Epidermal melanocyte (primary cell): ENCODE measurements around the gene OS9.

Experiments
- DNase-seq: peaks from one replicate; pipeline ENCODE4 v3.0.0; 2011; ENCODE audit warnings: low spot score; ENCODE audit not compliant: insufficient read length

The OS9 gene

DNA sequence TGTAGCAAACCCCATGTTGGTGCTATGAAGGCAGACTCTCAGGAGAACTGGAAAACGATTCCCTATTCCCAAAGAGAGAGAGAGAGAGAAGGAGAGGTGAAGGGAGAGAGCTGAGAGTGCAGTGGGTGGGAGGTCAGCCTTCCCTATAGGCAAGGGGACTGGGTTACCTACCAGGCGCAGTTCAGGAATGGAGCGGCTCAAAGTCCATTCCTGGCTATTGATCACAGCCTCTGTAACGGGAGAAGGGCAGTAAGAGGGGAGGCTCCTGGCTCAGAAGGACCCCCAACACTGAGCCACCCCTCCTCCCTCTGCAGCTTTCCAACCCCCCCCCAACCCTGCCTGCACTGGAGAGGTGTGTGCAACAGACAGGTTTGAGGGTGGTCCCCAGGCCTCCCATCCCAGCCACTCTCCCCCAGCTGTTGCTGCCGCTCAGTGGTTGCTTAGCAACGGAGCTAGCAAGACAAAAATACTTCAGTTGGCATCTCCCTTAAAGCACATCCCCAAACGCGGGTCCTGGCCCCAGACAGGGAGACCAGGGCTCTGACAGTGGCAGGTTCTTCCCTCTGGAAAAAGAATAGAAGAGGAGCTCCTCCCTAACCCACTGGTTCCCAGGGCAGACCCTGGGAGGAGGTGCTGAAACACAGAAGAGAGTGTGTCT lies 41.4 kb downstream of the OS9 start:
- no peak for DNase-seq

DNA sequence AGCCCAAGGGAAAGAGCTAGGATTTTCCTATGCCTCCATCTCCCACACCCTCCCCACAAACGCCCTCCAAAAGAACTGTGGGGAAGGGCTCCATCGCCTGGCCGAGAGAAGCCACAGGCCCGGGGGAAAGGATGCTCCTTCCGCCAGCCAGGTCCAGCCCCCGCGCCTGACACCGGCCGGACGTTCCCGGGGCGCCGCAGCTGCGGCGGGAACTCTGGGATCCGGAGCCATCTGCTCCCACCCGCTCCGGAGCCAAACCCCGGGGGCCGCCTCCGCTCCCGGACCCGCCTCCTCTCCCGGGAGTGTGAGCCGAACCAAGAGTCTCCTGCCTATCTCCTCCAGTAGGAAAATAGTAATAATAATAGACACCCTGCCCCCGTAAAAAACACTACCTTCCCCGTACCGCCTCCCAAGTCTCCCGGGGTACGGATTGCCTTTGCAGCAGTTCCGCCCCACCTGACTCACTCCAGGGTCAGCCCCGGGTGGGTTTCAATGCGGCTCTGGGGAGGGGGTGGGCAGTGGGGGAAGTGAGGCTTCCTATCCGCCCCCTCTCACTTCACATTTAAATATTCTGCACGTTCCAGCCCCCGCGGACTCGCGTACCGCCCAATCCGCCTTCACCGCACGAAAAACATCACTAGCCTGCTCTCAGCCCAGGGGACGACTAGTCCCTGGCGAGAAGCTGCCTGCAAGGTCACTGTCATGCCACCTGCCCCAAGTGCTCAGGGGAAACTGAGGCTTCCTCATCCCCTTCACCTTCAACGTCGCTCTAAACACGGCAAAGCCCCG lies 42.2 kb downstream of the OS9 start:
- no peak for DNase-seq

DNA sequence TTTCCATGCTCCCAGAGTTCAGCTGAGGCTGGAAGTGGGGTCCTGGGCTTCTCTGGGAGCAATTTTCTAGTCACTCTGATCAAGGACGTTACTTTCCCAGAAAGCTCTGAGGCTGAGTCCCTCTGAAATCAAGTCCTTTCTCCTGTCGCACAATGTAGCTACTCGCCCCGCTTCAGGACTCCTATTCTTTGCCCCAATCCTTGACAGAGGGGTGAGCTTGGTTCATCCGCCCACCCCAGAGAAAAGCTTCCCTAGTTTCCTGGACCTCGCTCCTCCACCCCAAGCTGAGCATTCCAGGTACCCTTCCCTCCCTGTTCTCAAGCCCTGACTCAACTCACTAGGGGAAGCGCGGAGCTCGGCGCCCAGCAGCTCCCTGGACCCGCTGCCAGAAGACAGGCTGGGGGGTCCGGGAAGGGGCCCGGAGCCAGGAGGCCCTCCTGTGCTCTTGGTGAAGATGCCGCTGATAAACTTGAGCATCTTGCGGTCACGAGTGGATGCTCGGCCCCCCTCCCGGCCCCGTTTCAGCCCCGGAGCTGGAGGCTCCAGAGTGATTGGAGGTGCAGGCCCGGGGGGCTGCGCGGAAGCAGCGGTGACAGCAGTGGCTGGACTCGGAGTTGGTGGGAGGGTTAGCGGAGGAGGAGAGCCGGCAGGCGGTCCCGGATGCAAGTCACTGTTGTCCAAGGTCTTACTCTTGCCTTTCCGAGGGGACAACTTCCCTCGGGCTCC lies 43.0 kb downstream of the OS9 start:
- no peak for DNase-seq

DNA sequence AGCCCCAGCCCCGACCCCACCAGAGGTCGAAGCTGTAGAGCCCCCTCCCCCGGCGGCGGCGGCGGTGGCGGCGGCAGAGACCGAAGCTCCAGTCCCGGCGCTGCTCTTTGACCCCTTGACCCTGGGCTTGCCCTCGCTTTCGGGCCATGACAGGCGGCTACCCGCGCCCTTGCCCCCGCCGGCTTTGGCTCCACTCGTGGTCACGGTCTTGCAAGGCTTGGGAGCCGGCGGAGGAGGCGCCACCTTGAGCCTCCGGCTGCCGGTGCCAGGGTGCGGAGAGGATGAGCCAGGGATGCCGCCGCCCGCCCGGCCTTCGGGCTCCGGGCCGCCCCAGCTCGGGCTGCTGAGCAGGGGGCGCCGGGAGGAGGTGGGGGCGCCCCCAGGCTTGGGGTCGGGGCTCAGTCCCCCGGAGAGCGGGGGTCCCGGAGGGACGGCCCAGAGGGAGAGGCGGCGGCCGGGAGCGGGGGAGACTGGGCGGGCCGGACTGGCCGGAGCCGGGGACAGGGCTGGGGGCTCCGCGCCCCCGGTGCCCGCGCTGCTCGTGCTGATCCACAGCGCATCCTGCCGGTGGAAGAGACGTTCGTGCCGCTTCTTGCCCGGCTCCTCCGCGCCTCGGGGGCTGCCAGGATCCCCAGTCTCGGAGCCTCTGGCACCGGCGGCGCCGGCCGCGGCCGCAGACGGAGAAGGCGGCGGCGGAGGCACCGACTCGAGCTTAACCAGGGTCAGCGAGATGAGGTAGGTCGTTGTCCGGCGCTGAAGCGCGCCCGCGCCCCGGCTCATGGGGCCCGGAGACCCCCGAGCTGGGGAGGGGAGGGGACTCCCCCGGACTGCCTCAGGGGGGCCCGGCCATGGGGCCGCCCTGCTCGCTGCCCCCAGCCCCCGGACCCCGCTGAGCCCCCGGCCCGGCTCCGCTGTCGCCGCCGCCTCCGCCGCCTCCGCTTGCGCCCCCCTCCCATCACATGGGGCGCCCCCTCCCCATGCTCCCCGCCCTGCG lies 43.8 kb downstream of the OS9 start:
- no peak for DNase-seq

DNA sequence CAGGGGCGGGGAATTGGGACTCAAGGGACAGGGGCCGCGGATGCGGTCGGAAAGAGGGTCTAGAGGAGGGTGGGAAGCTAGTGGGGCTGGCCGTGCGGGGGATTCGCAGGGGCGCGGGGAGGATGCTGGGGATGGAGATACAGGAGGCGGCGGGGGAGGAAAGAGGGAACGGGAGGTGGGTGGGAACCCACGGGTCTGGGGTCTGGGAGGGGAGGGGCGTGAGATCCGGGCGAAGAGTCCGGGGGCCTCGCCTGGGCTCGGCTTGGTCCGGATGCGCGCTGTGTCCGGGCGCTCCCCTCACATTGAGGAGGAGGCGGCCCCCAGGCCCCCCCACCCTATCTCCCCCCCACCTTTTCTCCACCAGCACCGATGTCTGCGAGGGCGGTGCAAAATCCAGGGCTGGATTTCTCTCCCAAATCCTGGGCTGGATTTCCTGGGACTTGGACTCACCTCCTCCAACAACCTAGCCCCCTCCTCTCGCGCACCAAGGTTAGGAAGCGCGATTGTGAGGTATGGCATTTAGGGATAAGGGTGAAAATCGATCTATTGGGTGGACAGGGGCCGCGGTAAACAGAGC lies 44.8 kb downstream of the OS9 start, which contains the start of gene AGAP2:
Gene AGAP2 (minus strand): TSS at position 82 of the 577 bp plus-strand sequence. CDS start 496 bp downstream, outside the sequence.
- DNase-seq = no peak

DNA sequence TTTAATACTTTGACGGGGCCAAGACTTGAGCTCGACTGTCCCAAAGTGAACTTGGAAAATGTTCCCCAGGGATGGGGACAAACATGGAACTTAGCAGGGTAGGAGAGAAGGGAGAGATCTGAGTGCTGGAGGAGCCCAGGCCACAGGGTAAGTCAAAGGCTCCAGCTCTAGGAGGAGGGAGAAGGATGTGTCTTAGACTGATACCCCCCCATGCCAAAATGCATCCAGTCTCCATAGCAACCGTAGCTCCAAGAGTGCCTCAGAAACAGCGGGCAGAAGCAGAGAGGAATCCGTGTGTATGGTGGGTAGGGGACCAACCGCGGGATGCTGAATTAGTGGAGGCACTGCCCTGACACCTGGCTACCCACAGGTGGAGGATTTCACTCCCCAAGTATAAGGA lies 45.5 kb downstream of the OS9 start:
- DNase-seq = no peak

DNA sequence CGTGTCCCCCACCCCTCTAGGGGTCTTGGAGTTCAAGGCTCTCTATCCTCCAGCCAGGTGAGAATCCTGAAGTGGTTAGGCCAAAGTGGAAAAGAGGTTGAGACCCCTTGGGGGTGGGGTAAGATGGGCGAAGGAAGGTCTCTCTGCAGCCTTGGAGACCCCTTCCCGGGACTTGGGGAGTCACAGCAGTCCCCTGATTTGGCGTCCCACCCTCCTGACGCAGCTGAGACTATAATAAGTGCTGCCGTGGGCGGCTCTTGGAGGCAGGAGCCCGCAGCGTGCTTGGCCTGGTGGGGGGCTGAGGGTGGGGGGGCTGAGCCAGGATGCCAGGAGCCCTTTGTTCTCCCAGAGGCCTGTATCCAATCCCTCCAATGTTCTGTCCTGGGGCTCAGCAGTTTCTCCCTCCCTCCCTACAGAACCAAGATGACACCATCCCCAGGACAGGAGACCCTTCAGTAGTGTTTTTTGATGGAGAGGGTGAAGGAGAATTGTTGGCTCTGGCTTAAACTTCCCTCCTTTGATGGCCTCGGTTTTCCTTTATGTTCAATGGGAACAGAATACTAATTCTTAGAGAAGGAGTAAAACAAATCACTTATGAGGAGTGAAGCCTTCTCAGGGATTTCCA lies 46.1 kb downstream of the OS9 start:
- DNase-seq = no peak

DNA sequence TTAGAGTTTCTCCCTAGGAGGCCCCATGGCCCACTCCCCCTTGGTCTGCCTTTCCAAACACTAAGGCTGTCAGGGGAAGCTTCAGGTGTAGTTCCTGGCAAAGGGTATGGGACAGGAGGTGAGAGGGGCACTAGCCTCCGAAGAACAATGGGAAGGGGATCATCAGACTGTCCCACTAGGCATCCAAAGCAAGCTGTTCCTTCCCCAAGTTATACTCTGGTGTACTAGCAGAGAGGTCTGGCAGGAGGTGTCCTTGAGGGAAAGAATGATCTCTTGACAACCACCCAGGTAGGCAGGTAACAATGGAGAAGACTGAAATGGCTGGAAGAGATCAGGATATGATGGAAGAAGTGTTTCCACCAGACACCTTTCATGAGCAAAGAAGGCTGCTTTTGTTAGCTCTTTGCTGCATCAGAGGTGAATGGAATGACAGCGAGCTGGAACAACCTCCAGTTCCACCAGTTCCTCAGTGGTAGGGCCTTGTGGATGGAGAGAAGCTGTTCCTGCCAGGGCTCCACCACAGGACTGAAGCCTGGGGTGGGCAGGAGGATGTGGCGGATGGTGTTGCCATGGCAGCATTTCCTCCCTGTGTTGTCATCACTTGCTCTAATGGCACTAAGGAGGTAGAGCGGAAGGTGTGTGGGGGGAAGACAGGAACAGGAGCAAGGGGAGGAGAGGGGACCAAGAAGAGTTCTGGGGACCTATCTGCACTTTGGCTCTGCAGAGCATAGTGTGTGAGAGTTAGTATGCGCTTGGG lies 46.9 kb downstream of the OS9 start:
- no peak for DNase-seq

DNA sequence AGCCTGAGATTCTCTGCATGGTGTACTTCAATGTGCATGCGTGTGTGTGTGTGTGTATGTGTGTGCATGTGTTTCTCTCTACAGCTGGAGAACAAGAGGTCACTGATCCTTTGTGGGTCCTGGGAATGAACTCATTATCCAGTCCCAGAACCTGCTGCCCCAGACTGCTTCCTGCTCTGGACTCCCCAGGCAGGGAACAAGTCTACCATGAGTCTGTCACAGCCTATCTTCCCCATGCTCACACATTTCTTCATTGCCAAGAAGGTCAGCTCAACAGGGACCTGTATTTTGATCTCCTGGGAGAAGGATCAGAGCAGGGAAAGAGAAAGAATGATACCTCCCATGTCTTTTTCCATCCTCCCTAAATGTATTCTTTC lies 47.5 kb downstream of the OS9 start:
- DNase-seq = no peak

DNA sequence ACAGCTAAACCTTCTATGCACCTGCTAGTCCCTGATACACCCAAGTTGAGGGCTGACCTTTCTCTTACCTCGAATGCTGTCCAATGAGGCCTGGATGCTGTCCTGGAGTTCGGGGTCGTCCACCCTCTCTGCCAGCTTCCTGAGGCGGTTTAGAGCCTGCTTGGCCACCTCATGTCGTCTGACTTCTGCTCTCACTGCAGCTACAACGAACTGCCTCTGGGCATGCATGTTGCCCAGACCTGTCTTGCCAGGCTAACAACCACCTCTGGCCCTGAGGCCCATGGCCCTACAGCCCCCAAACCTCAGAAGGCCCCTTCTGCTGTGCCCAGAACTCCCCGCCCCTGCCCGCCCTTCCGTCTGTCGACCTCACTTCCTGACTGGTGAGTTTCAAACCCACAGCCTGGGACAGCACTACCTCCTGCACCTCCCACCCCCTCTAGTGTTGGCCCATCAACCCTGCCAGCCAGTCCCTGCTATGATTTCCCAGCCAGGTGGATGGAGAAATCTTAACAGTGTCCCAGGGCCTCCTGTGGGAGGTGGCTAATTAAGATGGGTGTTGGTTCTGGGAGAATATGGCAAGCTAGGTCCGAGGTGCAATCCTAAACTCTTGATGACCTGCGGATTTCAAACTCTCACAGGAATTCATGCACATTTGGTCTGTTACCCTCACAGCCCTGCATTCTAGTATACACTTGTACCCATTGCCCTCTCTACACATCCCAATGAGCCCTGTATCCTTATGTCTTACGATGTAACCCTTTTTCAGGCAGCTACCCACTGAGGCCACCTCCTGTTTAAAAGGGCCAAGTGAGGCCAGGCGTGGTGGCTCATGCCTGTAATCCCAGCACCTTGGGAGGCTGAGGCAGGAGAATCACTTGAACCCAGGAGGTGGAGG lies 48.2 kb downstream of the OS9 start:
- DNase-seq = no peak

DNA sequence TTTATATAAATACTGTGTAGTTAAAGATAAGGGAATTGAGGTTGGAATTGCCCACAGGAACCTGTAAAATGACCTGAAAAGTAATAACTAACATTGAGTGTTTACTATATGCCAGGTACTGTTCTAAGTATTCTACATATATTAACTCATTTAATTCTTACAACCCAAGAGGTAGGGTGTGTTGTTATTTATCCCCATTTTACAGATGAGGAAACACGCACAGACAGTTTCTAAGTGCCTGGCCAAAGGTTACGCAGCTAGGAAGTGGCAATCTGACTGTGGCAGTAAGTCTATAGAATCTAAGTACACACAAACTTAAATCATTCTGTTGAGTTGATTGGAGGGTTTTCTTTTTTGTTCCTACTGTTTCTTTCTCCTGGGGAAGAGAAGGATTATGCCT lies 49.8 kb downstream of the OS9 start:
- DNase-seq = no peak

DNA sequence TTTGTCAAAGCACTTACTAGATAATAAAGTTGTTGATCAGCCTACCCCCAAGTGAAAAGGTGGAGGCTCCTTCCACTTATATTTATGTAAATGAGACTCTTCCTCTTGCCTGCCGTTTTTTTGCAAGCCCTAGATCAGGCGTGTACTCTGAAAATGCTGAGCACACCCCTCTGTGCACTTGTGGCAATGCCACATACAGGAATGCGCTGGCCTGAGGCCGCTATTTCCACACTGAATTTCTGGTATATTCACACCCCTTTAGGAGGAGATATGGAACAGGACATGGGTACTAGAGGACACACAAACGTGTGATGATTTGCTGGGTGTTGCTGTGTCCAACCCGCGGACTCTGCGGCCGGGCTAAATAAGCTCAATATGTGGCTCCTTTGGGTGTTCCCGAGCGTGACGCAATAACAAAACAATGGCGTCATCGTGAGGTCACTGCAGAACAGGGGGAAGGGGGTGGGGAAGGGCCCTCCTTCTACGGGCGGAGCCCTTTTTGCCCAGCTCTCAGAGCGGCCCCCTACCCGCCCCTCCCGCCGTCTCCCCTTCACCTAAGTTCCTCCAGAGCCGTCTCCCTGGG lies 50.4 kb downstream of the OS9 start:
- DNase-seq = peak; percentile 84

DNA sequence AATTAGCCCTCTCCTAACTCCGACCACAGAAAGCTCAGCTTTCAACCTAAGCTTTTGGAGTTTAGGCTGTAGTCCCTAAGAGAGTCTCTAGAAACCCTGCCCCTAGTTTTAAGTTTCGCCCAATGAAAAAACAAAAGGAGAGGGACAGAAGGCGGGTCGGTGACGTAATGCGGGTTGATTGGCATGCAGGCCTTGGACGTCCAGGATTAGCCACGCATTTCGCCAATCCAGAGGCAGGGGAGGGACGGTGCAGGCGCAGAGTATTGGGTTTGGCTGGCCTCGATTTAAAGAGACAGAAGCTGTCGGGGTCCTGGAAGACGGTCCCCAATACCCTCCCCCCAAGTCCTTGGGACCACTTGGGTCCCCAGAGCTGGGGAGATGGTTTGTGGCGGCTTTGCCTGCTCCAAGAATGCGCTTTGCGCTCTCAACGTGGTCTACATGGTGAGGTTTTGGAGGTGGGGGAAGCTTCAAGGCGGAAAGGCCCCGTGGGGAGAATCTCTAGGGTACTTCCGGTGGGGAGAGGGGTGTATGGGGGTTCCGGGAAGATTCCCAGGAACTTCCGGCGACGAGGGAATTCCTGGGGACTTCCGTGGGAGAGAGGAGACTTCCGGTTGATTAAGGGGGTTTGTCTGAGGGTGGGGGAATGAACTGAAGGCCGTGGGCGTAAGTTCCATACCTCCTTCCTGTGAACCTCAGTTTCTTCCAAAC lies 51.0 kb downstream of the OS9 start, which contains the start of gene TSPAN31:
Gene TSPAN31 (plus strand): TSS at position 263 of the 708 bp plus-strand sequence. CDS start 116 bp downstream, at position 379.
- peak; percentile 91 for DNase-seq

DNA sequence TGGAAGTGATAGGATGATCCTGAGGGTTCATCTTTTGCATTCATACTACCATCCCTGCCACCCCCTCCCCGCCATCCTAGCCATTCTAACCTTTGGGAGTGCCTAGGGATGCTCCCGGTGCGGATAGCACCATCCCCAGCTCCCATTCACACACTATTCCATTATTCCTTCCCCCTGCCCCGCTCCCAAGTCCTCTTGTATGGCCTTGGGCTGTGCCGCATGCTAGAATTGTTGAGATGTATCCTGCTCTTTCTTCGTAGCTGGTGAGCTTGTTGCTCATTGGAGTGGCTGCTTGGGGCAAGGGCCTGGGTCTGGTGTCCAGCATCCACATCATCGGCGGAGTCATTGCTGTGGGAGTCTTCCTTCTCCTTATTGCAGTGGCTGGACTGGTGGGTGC lies 51.6 kb downstream of the OS9 start:
- no peak for DNase-seq

DNA sequence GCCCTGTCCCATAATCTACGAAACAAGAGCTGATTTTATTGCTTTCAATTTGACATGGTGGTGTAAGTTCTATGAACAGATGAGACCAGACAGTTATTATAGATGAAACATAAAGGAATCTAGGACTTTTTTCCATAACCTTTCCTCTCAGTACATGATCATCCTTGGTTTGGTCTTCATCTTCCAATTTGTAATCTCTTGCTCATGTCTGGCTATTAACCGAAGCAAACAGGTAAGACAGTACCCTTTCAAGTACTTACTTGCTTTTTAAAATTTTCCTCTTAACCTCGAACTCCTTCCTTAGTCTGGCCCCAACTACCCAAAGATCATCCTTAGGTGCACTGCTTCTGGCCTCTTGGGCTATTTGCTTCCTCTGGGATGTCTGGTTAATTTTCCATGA lies 52.1 kb downstream of the OS9 start:
- no peak for DNase-seq

DNA sequence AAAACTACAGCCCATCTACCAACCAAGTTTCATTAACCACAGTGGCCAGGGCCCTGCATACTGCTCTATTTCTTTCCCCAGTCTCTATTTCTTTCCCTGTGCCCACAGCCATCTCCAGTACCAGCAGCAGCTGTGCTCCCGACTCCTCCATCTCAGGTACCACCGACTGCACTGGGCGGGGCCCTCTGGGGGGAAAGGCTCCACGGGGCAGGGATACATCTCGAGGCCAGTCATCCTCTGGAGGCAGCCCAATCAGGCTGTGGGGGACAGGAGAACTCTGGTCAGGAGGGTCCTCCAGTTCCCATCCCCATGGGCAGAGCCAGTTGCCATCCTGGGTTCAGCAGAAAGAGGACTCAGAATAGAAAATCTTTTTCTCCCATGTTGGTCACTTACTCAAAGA lies 55.1 kb downstream of the OS9 start:
- no peak for DNase-seq
